ENCODE data around the gene TRIO. TPM values are rescaled to one million over a fixed set of nuclear protein-coding genes. Genes with fewer than 3 reads are reported as not detected.

Gene TRIO
- total and polyA plus RNA-seq, 10 of the 15 experiments (the other 5 are each of a cell fraction or from before 2014, with no cell fraction given): 5.1 to 96.4 (median 44.6) TPM

GRCh38 chr5:14208071-14209021 lies 65.2 kb downstream of the TRIO start (continued):
- TF ChIP-seq CEBPB (IDR thresholded peaks at IDR 0.05; ENCODE audit: borderline replicate concordance in 1 of 2, low read depth in 2 of 2, low read length in 2 of 2) (0 out of 4 replicates have a peak, but pooled peaks of 1 of the 2 experiments have one; percentile 56), EGR1 (IDR thresholded peaks at IDR 0.05; ENCODE audit: borderline replicate concordance in 1 of 2, low read depth in 2 of 2, low read length in 2 of 2) (no peak), MYB (IDR thresholded peaks at IDR 0.05; ENCODE audit: borderline replicate concordance, low read depth, low read length) (0 out of 2 replicates have a peak, but pooled peaks have one; percentile 21), NFIC (IDR thresholded peaks at IDR 0.05; ENCODE audit: low read depth, low read length) (peak; percentile 79), BHLHE40 (IDR thresholded peaks at IDR 0.05; ENCODE audit: borderline replicate concordance in 1 of 2, low read depth in 2 of 2, low read length in 1 of 2) (0 out of 4 replicates have a peak, but pooled peaks of 1 of the 2 experiments have one; percentile 10), POLR2AphosphoS5 (IDR thresholded peaks at IDR 0.05; ENCODE audit: low read length) (peak; percentile 82), SKIL (IDR thresholded peaks at IDR 0.05; ENCODE audit: low read depth, poor library complexity, severe bottlenecking) (peak; percentile 58), NR2C2 (IDR thresholded peaks at IDR 0.05; ENCODE audit: borderline replicate concordance, control insufficient read depth, insufficient read length, low read depth) (no peak), SMAD1 (IDR thresholded peaks at IDR 0.05; ENCODE audit: low read depth, partially characterized antibody) (no peak), USF1 (IDR thresholded peaks at IDR 0.05; ENCODE audit: borderline replicate concordance, extremely low read length, insufficient read depth, low read depth, low read length) (no peak), EP300 (IDR thresholded peaks at IDR 0.05; ENCODE audit: borderline replicate concordance in 1 of 2, control insufficient read depth in 1 of 2, low read depth in 2 of 2, low read length in 2 of 2) (peak; percentile 21 to 41; a peak in 2 of 4 replicates), BMI1 (IDR thresholded peaks at IDR 0.05; ENCODE audit: borderline replicate concordance) (0 out of 2 replicates have a peak, but pooled peaks have one; percentile 28), RFX5 (IDR thresholded peaks at IDR 0.05; ENCODE audit: low read depth, low read length) (no peak), NFYA (IDR thresholded peaks at IDR 0.05; ENCODE audit: borderline replicate concordance, low read depth, low read length) (peak; percentile 18; the same call in 1 of the 2 replicates), CHD1 (IDR thresholded peaks at IDR 0.05; ENCODE audit: low read depth, low read length) (0 out of 2 replicates have a peak, but pooled peaks have one; percentile 67), ZBTB40 (IDR thresholded peaks at IDR 0.05; ENCODE audit: borderline replicate concordance) (peak; percentile 50; the same call in 1 of the 2 replicates), IKZF1 (conservative IDR thresholded peaks at IDR 0.05) (peak; percentile 64), HCFC1 (IDR thresholded peaks at IDR 0.05; ENCODE audit: low read length) (no peak)
